ENCODE measurements around the gene MRPS9. TPM values are rescaled to one million over a fixed set of nuclear protein-coding genes. Genes with fewer than 3 reads are reported as not detected.

The MRPS9 gene
- total RNA-seq, 1 donor from 2014 or later: 16.0 TPM

DNA sequence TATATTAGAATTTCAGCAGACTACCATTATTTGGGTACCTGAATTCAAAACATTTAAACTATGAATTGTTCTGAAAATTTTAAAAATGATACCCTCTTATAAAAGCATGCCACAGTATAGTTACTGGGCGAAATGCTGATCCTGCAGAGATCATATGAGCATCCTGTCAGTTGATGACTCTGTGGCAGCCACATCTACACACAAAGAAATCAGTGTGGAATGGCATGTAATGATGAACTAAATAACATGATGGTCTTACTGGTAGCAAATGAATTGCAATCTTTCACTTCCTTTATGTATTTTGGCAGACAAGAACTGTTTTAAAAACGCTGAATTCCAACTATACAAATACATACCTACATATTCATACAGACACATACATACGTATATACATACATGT, 38.3 kb downstream of the MRPS9 start:
- DNase-seq (ENCODE audit: extremely low spot score in 2 of 2): no peak
- intact Hi-C loops (cut with DNase I): no loop called here
- no peaks in the 10 kb centered on the region for H3K36me3 ChIP-seq
- H3K27me3 ChIP-seq: no peaks in the 10 kb centered on the region
- no peak overlapping the region for H3K4me3 ChIP-seq
- TF ChIP-seq POLR2A (IDR thresholded peaks at IDR 0.05) (no peak), POLR2AphosphoS5 (IDR thresholded peaks at IDR 0.05; ENCODE audit: insufficient read depth in 1 of 2, low read depth in 1 of 2) (no peak)
- TF ChIP-seq, protein P1, sequence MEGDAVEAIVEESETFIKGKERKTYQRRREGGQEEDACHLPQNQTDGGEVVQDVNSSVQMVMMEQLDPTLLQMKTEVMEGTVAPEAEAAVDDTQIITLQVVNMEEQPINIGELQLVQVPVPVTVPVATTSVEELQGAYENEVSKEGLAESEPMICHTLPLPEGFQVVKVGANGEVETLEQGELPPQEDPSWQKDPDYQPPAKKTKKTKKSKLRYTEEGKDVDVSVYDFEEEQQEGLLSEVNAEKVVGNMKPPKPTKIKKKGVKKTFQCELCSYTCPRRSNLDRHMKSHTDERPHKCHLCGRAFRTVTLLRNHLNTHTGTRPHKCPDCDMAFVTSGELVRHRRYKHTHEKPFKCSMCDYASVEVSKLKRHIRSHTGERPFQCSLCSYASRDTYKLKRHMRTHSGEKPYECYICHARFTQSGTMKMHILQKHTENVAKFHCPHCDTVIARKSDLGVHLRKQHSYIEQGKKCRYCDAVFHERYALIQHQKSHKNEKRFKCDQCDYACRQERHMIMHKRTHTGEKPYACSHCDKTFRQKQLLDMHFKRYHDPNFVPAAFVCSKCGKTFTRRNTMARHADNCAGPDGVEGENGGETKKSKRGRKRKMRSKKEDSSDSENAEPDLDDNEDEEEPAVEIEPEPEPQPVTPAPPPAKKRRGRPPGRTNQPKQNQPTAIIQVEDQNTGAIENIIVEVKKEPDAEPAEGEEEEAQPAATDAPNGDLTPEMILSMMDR (IDR thresholded peaks at IDR 0.05): no peak
- no peak overlapping the region for H3K27ac ChIP-seq
- H3K9me3 ChIP-seq: no peaks in the 10 kb centered on the region
- no peaks in the 10 kb centered on the region for H3K4me1 ChIP-seq

DNA sequence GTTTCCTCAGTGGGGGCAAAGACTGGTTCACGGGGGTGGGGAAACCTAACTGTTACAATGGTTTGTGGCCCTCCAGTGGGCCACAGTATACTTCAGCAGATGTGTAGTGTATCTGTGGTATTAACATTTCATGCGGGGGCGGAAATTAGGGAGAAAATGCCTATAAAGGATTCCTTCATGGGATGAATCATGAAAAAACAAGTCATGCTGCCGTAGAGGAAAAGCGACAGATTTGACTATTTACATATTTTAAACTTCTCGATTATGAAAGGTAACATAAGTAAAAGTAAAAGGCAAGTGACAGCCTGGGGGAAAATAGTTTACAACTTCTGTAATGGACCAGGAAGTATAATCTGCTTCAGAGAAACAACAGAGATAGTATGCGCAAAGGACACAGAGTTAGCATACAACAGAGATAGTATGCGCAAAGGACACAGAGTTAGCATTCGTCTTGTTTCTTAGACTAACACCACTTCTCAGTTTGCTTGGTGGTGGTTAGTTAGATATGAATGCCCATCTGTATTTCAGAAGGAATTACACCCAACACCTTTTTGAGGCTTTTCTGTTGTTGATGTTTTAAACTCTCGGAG, 41.1 kb downstream of the MRPS9 start:
- peaks cover 0 to 4% of the 10 kb centered on the region in 2 donors for H3K36me3 ChIP-seq
- H3K27ac ChIP-seq: no peak overlapping the region
- no peak overlapping the region for H3K4me3 ChIP-seq
- H3K27me3 ChIP-seq: no peaks in the 10 kb centered on the region
- no peak for DNase-seq (ENCODE audit: extremely low spot score in 2 of 2)
- H3K4me1 ChIP-seq: no peaks in the 10 kb centered on the region
- TF ChIP-seq, protein P1 (IDR thresholded peaks at IDR 0.05): no peak
- TF ChIP-seq POLR2A (IDR thresholded peaks at IDR 0.05): no peak
- no peak for TF ChIP-seq POLR2AphosphoS5 (IDR thresholded peaks at IDR 0.05; ENCODE audit: insufficient read depth in 1 of 2, low read depth in 1 of 2)
- intact Hi-C loops (cut with DNase I): no loop called here
- H3K9me3 ChIP-seq: no peaks in the 10 kb centered on the region

- Histone ChIP-seq H3K9me3 (no peaks in the 10 kb centered on the region), H3K4me1 (no peaks in the 10 kb centered on the region), H3K27me3 (no peaks in the 10 kb centered on the region), H3K27ac (no peak overlapping the region), H3K4me3 (no peak overlapping the region), H3K36me3 (peaks cover 0 to 4% of the 10 kb centered on the region in 2 donors)
- intact Hi-C loops (cut with DNase I): no loop called here
- TF ChIP-seq POLR2AphosphoS5 (IDR thresholded peaks at IDR 0.05; ENCODE audit: insufficient read depth in 1 of 2, low read depth in 1 of 2): no peak
- DNase-seq (ENCODE audit: extremely low spot score in 2 of 2): no peak
Observed at GRCh38 chr2:105080461-105080860, 42.6 kb downstream of the MRPS9 start.

GRCh38 chr2:105081006-105081601, 43.2 kb downstream of the MRPS9 start:
- TF ChIP-seq POLR2A (IDR thresholded peaks at IDR 0.05) (no peak), POLR2AphosphoS5 (IDR thresholded peaks at IDR 0.05; ENCODE audit: insufficient read depth in 1 of 2, low read depth in 1 of 2) (no peak)
- TF ChIP-seq, protein P1 (IDR thresholded peaks at IDR 0.05): no peak
- intact Hi-C loops (cut with DNase I): no loop called here
- no peak for DNase-seq (ENCODE audit: extremely low spot score in 2 of 2)
- no peaks in the 10 kb centered on the region for H3K27me3 ChIP-seq
- no peak overlapping the region for H3K4me3 ChIP-seq
- H3K27ac ChIP-seq: no peak overlapping the region
- H3K9me3 ChIP-seq: no peaks in the 10 kb centered on the region
- no peaks in the 10 kb centered on the region for H3K4me1 ChIP-seq
- H3K36me3 ChIP-seq: peaks cover 0 to 4% of the 10 kb centered on the region in 2 donors

- H3K9me3 ChIP-seq: no peaks in the 10 kb centered on the region
- intact Hi-C loops (cut with DNase I): no loop called here
- H3K36me3 ChIP-seq: peaks cover 0 to 4% of the 10 kb centered on the region in 2 donors
- no peaks in the 10 kb centered on the region for H3K27me3 ChIP-seq
- H3K4me1 ChIP-seq: no peaks in the 10 kb centered on the region
- TF ChIP-seq POLR2A (IDR thresholded peaks at IDR 0.05) (no peak), POLR2AphosphoS5 (IDR thresholded peaks at IDR 0.05; ENCODE audit: insufficient read depth in 1 of 2, low read depth in 1 of 2) (no peak)
- TF ChIP-seq, protein P1 (IDR thresholded peaks at IDR 0.05): no peak
- no peak for DNase-seq (ENCODE audit: extremely low spot score in 2 of 2)
- H3K4me3 ChIP-seq: no peak overlapping the region
- no peak overlapping the region for H3K27ac ChIP-seq
Observed at GRCh38 chr2:105082107-105082506, 44.2 kb downstream of the MRPS9 start.

All from vagina (tissue), 2 donors.